ENCODE measurements around the gene CFAP99. TPM values are rescaled to one million over a fixed set of nuclear protein-coding genes. Genes with fewer than 3 reads are reported as not detected.

CFAP99 gene
- total RNA-seq, 2 donors from 2014 or later: 0.46 to 0.73 TPM

GRCh38 chr4:2406920-2407319 is 11.8 kb upstream of the CFAP99 start:
- DNase-seq: no peak
- ATAC-seq: no peak
- intact Hi-C loops (cut with DNase I, micrococcal nuclease): no loop called here

GRCh38 chr4:2407991-2408342 is 10.8 kb upstream of the CFAP99 start:
- intact Hi-C loops (cut with DNase I, micrococcal nuclease): no loop called here
- no peak for ATAC-seq

GRCh38 chr4:2408401-2408958 is 10.3 kb upstream of the CFAP99 start:
- ATAC-seq (peak; percentile 13), DNase-seq (peak; percentile 56 to 65)
- intact Hi-C loops (cut with DNase I, micrococcal nuclease): no loop called here

More at GRCh38 chr4:2407991-2408342, 10.8 kb upstream of the CFAP99 start:
- DNase-seq: no peak

GRCh38 chr4:2408976-2409375 is 9.8 kb upstream of the CFAP99 start:
- intact Hi-C loops (cut with DNase I, micrococcal nuclease): no loop called here
- no peak for DNase-seq
- ATAC-seq: no peak

- intact Hi-C loops (cut with DNase I, micrococcal nuclease): no loop called here
- ATAC-seq (no peak), DNase-seq (no peak)
Observed at GRCh38 chr4:2409381-2409783, 9.4 kb upstream of the CFAP99 start.

GRCh38 chr4:2411786-2412510 is 6.8 kb upstream of the CFAP99 start:
- ATAC-seq: no peak

GRCh38 chr4:2412534-2412884 is 6.2 kb upstream of the CFAP99 start:
- intact Hi-C loops (cut with DNase I, micrococcal nuclease): no loop called here
- peak; percentile 71 for ATAC-seq
- DNase-seq: peak; percentile 78 to 86

More at GRCh38 chr4:2411786-2412510, 6.8 kb upstream of the CFAP99 start:
- DNase-seq: no peak
- intact Hi-C loops (cut with DNase I, micrococcal nuclease): no loop called here

- peak; percentile 78 for ATAC-seq
- DNase-seq: peak; percentile 88 to 91
- intact Hi-C loops (cut with DNase I, micrococcal nuclease): no loop called here
Observed at GRCh38 chr4:2412885-2413716, 5.7 kb upstream of the CFAP99 start.

- DNase-seq: peak; percentile 84 to 86
- intact Hi-C loops (cut with DNase I, micrococcal nuclease): no loop called here
- ATAC-seq: peak; percentile 50
Observed at GRCh38 chr4:2413821-2414610, 4.7 kb upstream of the CFAP99 start.

- intact Hi-C loops (cut with DNase I, micrococcal nuclease): no loop called here
Observed at GRCh38 chr4:2415213-2415612, 3.5 kb upstream of the CFAP99 start.

GRCh38 chr4:2415881-2416563 is 2.7 kb upstream of the CFAP99 start:
- no peak for ATAC-seq
- intact Hi-C loops (cut with DNase I, micrococcal nuclease): no loop called here

More at GRCh38 chr4:2415213-2415612, 3.5 kb upstream of the CFAP99 start:
- ATAC-seq (no peak), DNase-seq (no peak)

GRCh38 chr4:2416564-2417225 is 2.1 kb upstream of the CFAP99 start:
- DNase-seq (peak; percentile 58 to 67), ATAC-seq (no peak)
- intact Hi-C loops (cut with DNase I, micrococcal nuclease): no loop called here

More at GRCh38 chr4:2415881-2416563, 2.7 kb upstream of the CFAP99 start:
- DNase-seq: no peak

GRCh38 chr4:2417226-2417764 is 1.5 kb upstream of the CFAP99 start:
- intact Hi-C loops (cut with DNase I, micrococcal nuclease): no loop called here
- DNase-seq (peak in 1 of 2 donors; percentile 48), ATAC-seq (peak; percentile 1)

- DNase-seq: peak in 1 of 2 donors; percentile 49
- ATAC-seq: no peak
- intact Hi-C loops (cut with DNase I, micrococcal nuclease): no loop called here
Observed at GRCh38 chr4:2417765-2418649, 748 bp upstream of the CFAP99 start, which contains the start of gene ZFYVE28. TSS of gene ZFYVE28 (minus strand) at chr4:2418645. CDS start at chr4:2418323, 322 bp downstream.

GRCh38 chr4:2419814-2420213 is 1.1 kb downstream of the CFAP99 start:
- intact Hi-C loops (cut with DNase I, micrococcal nuclease): no loop called here
- DNase-seq: no peak
- ATAC-seq: no peak

GRCh38 chr4:2421928-2422327 is 3.2 kb downstream of the CFAP99 start:
- ATAC-seq (no peak), DNase-seq (no peak)
- intact Hi-C loops (cut with DNase I, micrococcal nuclease): no loop called here

GRCh38 chr4:2423066-2423465 is 4.3 kb downstream of the CFAP99 start:
- intact Hi-C loops (cut with DNase I, micrococcal nuclease): no loop called here
- ATAC-seq (no peak), DNase-seq (no peak)

All from left colon (tissue), 2 donors.